ENCODE measurements around the gene MYBPC1. TPM values are rescaled to one million over a fixed set of nuclear protein-coding genes. Genes with fewer than 3 reads are reported as not detected.

MYBPC1 gene
- total RNA-seq, 1 experiment from 2014 or later = not detected

DNA sequence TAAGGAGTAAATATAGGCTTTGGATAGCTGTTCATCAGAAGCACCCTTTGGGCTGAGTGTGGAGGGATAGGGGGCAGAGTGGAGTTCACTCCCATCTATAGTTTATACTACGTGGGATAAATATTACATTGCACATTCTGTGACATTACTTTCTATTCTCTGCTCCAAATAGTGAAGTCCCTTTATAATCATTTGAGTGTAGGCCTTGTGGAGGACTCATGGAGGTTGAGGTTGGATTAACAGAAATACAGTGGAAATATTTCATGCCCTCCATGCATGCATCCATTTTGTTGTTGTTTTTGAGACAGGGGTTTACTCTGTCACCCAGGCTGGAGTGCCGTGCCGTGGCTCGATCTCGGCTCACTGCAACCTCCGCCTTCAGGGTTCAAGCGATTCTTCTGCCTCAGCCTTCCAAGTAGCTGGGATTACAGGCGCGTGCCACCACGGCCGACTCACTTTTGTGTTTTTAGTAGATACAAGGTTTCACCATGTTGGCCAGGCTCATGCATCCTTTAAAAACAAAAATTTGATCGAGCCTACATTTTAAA is 104.1 kb downstream of the MYBPC1 start:
- H3K36me3 ChIP-seq = no peaks in the 10 kb centered on the region; the same call in 1 of the 2 replicates
- H3K27ac ChIP-seq = no peak overlapping the region
- no peaks in the 10 kb centered on the region for H3K27me3 ChIP-seq (replicated peaks)
- peak overlapping the region; percentile 92 for H3K4me3 ChIP-seq
- H3K9me3 ChIP-seq (replicated peaks) = no peaks in the 10 kb centered on the region
- H3K4me1 ChIP-seq (replicated peaks) = no peaks in the 10 kb centered on the region
- no peak for DNase-seq (ENCODE audit: low read depth in 1 of 2, low spot score in 2 of 2)

DNA sequence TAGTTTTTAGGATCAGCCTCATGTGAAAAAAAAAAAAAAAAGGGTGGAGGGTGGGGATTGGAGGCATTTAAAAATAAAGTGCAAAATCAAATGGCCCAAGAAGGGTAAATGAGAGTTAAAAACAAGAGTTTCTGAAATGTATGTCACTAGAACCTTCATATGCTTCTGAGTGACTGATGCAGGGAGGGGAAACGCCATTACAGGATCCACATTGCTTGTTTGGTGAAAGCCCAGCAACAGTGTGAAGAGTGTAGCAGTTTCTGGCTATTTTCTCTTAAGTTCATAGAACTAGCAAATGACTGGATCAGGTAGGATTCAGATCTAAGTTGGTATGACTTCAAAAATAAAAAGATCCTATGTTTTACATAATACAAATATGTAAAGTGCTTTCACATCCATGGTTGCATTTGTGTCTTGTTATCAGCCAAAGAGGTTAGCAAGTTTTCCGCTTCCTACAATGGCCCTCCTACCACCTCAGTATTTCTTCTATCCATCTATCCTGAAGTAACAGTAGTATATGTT is 105.6 kb downstream of the MYBPC1 start:
- Histone ChIP-seq H3K36me3 (no peaks in the 10 kb centered on the region; the same call in 1 of the 2 replicates), H3K4me3 (no peak overlapping the region), H3K27ac (no peak overlapping the region), H3K9me3 (replicated peaks) (no peaks in the 10 kb centered on the region), H3K27me3 (replicated peaks) (no peaks in the 10 kb centered on the region), H3K4me1 (replicated peaks) (no peaks in the 10 kb centered on the region)
- DNase-seq (ENCODE audit: low read depth in 1 of 2, low spot score in 2 of 2) = no peak

DNA sequence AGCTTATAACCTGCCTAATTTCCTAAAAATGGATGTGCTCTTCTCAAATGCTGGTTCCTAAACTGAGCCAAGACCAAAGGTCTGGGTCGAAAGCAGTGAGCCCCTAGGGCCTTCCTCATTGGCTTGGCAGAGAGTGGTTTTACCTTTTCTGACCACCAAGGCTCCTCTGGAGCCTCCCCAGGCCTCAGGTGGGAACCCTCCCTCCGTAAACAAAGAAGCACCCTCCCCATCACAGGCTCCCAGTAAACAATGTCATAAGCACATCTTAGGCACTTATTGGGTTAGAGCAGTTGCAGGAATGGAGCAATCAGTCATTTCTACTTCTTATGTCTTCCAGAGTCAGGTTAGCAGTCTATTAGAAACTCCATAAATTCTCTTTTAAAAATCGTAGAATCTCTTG is 108.7 kb downstream of the MYBPC1 start:
- Histone ChIP-seq H3K4me1 (replicated peaks) (no peaks in the 10 kb centered on the region), H3K4me3 (no peak overlapping the region), H3K27me3 (replicated peaks) (no peaks in the 10 kb centered on the region), H3K36me3 (no peaks in the 10 kb centered on the region), H3K27ac (no peak overlapping the region), H3K9me3 (replicated peaks) (no peaks in the 10 kb centered on the region)
- no peak for DNase-seq (ENCODE audit: low read depth in 1 of 2, low spot score in 2 of 2)

DNA sequence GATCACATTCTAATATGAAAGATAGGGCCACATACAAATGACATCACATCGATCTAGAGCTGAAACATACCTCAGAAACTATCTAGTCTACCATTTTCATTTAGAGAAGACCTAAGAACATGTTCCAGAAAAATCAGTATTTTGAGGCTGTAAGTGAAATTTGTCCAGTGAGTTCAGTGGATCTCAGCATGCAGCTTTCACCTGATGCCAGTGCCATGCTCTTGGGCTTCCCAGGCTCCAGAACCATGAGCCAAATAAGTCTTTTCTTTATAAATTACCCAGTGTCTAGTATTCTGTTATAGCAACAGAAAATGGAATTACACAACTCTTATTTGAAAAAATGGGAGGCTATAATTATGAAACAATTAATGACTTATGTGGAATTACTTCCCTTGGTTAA is 111.6 kb downstream of the MYBPC1 start:
- no peaks in the 10 kb centered on the region for H3K9me3 ChIP-seq (replicated peaks)

DNA sequence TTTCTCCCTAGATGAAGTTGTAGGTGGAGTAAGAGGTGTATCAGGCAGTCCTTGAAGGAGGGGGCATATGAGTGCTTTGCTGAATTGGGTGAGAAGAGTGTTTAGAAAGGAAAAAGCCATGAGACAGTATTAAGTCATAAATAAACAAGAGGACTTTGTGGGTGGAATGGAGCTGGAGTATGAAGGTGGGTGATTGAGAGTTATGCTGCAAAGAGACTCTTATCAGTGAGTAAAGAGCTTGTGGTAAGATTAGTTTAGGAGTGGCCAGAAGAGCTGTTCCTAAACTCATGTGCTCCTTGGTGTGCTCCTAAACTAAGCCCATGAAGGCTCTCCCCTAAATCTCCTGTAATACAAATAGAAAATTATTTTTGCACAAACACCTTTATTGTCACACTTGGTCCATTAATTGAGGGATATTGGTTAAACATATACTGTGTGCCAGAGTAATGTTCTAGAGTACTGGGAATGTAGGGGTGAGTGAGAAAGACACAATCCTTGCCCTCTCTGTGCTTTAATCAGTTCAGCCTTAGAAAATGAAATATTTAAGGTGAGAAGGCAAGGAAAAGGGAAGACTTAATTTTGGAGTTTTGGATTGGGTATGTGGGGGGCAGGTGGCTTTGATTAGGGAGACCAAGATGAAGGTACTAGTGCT is 112.5 kb downstream of the MYBPC1 start:
- Histone ChIP-seq H3K4me1 (replicated peaks) (no peaks in the 10 kb centered on the region), H3K27me3 (replicated peaks) (no peaks in the 10 kb centered on the region), H3K4me3 (no peak overlapping the region), H3K36me3 (no peaks in the 10 kb centered on the region), H3K27ac (no peak overlapping the region), H3K9me3 (replicated peaks) (no peaks in the 10 kb centered on the region)
- DNase-seq (ENCODE audit: low read depth in 1 of 2, low spot score in 2 of 2) = no peak

More for the DNA sequence above, 111.6 kb downstream of the MYBPC1 start:
- no peaks in the 10 kb centered on the region for H3K27me3 ChIP-seq (replicated peaks)
- no peak overlapping the region for H3K4me3 ChIP-seq
- no peaks in the 10 kb centered on the region for H3K36me3 ChIP-seq
- H3K27ac ChIP-seq = no peak overlapping the region
- no peaks in the 10 kb centered on the region for H3K4me1 ChIP-seq (replicated peaks)
- no peak for DNase-seq (ENCODE audit: low read depth in 1 of 2, low spot score in 2 of 2)

DNA sequence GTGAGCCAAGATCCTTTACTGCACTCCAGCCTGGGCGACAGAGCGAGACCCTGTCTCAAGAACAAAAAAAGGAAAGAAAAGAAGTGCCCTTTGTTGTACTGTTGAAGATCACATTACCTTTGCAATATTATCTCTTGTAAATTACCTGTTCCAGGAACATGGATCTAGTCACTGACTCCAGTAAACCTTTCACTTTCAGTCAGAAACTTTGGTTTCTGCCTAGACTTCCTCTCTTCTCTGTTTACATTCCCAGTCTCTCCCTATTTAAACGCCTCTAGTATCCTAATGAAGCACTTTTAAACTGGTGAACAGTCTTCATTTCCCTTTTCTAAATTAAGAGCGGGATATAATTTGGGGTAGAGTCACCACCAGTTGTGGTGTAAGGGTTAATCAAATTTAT is 115.5 kb downstream of the MYBPC1 start:
- H3K4me1 ChIP-seq (replicated peaks) = no peaks in the 10 kb centered on the region

DNA sequence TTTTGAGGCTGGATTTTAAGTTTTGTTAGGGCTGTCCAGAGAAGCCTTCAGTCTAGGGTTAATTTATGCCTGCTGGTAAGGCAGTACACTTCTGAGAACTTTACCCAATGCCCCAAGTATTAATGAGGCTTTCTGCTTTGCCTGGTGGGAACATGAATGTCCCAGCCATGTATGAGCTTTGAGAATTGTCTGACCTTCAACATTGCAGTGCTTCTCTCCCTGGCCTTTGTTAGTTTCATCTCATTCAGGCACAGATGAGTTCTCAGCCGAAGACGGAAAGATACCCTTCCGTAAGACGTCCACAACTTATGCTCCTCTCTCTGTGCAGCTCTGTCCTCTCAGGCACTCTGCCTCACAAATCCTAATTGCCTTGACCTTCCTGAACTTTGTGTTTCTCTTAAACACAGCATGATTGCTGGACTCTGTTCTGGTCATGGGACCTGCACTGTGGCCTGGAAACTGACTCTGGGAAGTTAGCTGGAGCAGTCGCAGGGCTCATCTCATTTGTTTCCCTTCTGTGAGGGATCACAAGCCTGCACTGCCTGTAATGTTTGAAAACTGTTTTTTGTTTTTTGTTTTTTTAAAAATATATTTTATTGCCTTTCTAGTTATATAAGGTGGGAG is 118.4 kb downstream of the MYBPC1 start:
- H3K9me3 ChIP-seq (replicated peaks) = no peaks in the 10 kb centered on the region
- no peak overlapping the region for H3K4me3 ChIP-seq
- no peaks in the 10 kb centered on the region for H3K4me1 ChIP-seq (replicated peaks)
- no peaks in the 10 kb centered on the region for H3K36me3 ChIP-seq
- no peaks in the 10 kb centered on the region for H3K27me3 ChIP-seq (replicated peaks)
- no peak overlapping the region for H3K27ac ChIP-seq
- no peak for DNase-seq (ENCODE audit: low read depth in 1 of 2, low spot score in 2 of 2)

More for the DNA sequence above, 115.5 kb downstream of the MYBPC1 start:
- H3K4me3 ChIP-seq = no peak overlapping the region
- H3K27me3 ChIP-seq (replicated peaks) = no peaks in the 10 kb centered on the region
- H3K36me3 ChIP-seq = no peaks in the 10 kb centered on the region
- H3K9me3 ChIP-seq (replicated peaks) = no peaks in the 10 kb centered on the region
- no peak overlapping the region for H3K27ac ChIP-seq
- DNase-seq (ENCODE audit: low read depth in 1 of 2, low spot score in 2 of 2) = no peak

DNA sequence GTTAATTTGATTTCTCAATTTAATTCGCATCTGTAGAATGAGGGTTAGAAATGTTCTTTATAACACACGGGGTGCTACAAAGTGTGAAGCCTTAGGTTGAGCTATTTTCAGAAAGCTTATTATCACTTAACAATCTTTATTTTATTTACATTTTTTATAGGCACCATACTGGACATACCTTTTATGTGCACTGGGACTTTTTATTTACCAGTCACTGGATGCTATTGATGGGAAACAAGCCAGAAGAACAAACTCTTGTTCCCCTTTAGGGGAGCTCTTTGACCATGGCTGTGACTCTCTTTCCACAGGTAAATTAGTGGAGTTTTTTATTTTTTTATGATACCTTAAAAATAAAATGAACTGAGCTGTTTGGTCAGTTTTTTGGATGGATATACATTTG is 119.2 kb downstream of the MYBPC1 start:
- no peak for DNase-seq (ENCODE audit: low read depth in 1 of 2, low spot score in 2 of 2)
- H3K4me3 ChIP-seq = no peak overlapping the region
- H3K27ac ChIP-seq = no peak overlapping the region
- H3K9me3 ChIP-seq (replicated peaks) = no peaks in the 10 kb centered on the region
- no peaks in the 10 kb centered on the region for H3K36me3 ChIP-seq
- no peaks in the 10 kb centered on the region for H3K27me3 ChIP-seq (replicated peaks)
- no peaks in the 10 kb centered on the region for H3K4me1 ChIP-seq (replicated peaks)

DNA sequence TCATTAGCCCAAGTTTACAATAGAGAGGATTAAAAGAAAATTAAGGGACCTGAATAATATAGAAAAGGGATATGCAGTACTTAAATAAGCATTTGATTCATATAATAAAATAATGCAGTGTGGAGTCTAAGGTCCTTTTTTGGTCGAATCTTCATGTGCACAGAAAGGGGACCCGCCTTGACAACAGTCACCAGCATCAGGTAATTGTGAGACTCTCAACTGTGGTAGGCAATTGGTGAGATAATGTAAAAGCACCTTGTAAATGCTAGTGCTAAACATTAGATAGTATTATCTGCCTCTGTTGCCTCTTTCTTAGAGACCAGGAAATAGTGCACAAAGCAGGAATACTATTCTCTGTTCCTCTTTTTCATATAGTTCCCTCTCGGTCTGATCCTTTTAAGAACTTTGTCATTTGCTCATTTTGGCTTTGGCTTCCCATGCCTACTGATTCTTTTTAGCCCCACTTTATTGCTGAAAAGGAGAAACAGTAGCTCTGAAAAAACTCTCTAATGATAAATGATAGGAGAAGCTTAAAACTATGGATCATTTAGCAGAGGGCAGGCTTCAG is 120.2 kb downstream of the MYBPC1 start:
- Histone ChIP-seq H3K9me3 (replicated peaks) (no peaks in the 10 kb centered on the region), H3K36me3 (no peaks in the 10 kb centered on the region), H3K27ac (no peak overlapping the region), H3K27me3 (replicated peaks) (no peaks in the 10 kb centered on the region), H3K4me1 (replicated peaks) (no peaks in the 10 kb centered on the region), H3K4me3 (no peak overlapping the region)
- no peak for DNase-seq (ENCODE audit: low read depth in 1 of 2, low spot score in 2 of 2)

DNA sequence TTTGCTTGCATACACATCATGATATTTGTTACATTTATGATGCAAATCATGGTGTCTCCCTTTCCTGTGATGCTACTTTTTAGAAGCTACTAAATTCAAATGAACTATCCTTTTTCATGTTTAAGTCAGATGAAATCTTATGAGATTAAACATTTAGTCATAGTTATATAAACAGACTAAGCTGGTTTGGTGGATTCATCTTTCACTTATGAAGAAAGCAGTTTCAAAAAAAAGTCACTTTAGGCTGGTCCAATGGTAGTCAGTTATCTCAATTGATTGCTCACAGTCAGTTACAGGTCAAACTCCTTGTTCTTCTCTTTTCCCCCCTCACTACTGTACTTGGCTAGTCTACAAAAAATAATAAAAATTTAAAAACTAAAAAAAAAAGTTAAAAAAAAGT is 124.8 kb downstream of the MYBPC1 start:
- Histone ChIP-seq H3K4me1 (replicated peaks) (no peaks in the 10 kb centered on the region), H3K4me3 (no peak overlapping the region), H3K9me3 (replicated peaks) (no peaks in the 10 kb centered on the region), H3K27ac (no peak overlapping the region), H3K36me3 (no peaks in the 10 kb centered on the region), H3K27me3 (replicated peaks) (no peaks in the 10 kb centered on the region)
- no peak for DNase-seq (ENCODE audit: low read depth in 1 of 2, low spot score in 2 of 2)

DNA sequence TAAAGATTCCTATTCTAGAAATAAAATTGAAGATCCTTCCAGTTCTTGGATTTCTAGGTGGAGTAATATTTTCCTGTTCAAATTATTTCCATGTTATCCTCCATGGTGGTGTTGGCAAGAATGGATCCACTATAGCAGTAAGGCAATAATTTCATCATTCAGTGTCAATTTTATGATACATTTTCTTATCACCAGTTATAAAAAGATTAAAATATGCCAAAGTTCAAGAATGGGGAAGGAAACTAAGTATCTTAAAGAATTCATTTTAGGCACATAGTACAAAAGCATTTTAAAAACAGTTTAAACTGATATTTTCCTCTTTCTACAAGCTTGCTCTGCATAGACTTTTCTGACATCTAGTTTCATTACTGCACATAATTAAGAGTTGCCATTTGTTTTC is 125.3 kb downstream of the MYBPC1 start:
- no peak overlapping the region for H3K27ac ChIP-seq
- no peak for DNase-seq (ENCODE audit: low read depth in 1 of 2, low spot score in 2 of 2)
- no peaks in the 10 kb centered on the region for H3K4me1 ChIP-seq (replicated peaks)
- no peaks in the 10 kb centered on the region for H3K9me3 ChIP-seq (replicated peaks)
- no peaks in the 10 kb centered on the region for H3K36me3 ChIP-seq
- no peaks in the 10 kb centered on the region for H3K27me3 ChIP-seq (replicated peaks)
- H3K4me3 ChIP-seq = no peak overlapping the region

DNA sequence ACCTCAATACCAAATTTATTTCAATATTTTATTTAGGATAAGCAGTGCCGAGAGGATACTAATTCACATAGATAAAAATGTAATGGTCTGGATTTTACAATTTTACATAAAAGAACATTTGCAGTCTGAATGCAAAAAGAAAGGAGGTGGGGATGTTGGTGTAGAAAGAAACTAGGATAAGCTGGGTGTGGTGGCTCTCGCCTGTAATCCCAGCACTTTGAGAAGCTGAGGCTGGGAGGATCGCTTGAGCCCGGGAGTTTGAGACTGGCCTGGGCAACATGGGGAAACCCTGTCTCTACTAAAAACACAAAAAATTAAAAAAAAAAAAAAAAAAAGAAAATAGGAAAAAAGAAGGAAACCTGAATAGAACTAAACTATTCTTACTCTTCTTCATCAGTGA is 127.6 kb downstream of the MYBPC1 start:
- H3K36me3 ChIP-seq = no peaks in the 10 kb centered on the region
- no peak for DNase-seq (ENCODE audit: low read depth in 1 of 2, low spot score in 2 of 2)
- H3K4me1 ChIP-seq (replicated peaks) = no peaks in the 10 kb centered on the region
- H3K9me3 ChIP-seq (replicated peaks) = no peaks in the 10 kb centered on the region
- no peak overlapping the region for H3K4me3 ChIP-seq
- no peaks in the 10 kb centered on the region for H3K27me3 ChIP-seq (replicated peaks)
- H3K27ac ChIP-seq = no peak overlapping the region

DNA sequence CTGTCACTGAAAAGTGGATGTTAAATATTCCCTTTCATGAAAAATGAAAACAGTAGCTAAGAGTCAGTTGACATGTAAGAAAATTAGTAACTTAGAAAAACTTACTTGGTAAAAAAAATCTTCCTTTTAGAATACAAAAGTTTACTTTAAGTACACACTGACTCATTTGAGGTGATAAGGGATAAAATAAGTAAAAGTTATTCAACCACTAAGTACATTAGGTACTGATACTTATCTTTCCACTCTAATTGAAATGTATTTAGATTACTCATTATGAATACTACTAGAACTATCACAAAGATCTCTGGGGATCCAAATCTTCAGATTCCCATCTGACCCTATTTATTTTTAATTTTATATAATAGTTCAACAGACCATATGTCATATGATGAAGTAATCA is 132.3 kb downstream of the MYBPC1 start:
- Histone ChIP-seq H3K27me3 (replicated peaks) (no peaks in the 10 kb centered on the region), H3K4me1 (replicated peaks) (no peaks in the 10 kb centered on the region), H3K4me3 (no peak overlapping the region), H3K36me3 (no peaks in the 10 kb centered on the region), H3K27ac (no peak overlapping the region), H3K9me3 (replicated peaks) (no peaks in the 10 kb centered on the region)
- DNase-seq (ENCODE audit: low read depth in 1 of 2, low spot score in 2 of 2) = no peak

DNA sequence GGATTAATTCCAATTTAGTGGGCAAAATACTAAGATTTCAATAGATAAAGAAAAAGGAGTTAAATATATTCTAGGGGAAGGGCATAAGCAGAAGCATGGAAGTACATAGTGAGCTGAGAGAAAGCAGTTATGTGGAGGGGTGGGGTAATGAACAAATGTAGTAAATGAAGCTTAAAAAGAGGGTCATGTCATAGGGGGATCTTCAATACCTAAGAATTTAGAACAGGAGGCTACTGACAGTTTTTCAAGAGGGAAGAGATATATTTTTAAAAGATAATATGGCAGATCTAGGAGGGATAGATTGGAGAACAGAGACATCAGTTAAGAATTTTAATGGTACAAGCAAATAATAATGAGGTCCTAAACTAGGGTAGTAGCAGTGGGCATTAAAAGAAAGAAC is 135.1 kb downstream of the MYBPC1 start:
- DNase-seq (ENCODE audit: low read depth in 1 of 2, low spot score in 2 of 2) = no peak
- H3K27ac ChIP-seq = no peak overlapping the region
- H3K4me3 ChIP-seq = no peak overlapping the region
- no peaks in the 10 kb centered on the region for H3K36me3 ChIP-seq
- H3K9me3 ChIP-seq (replicated peaks) = no peaks in the 10 kb centered on the region
- no peaks in the 10 kb centered on the region for H3K27me3 ChIP-seq (replicated peaks)
- H3K4me1 ChIP-seq (replicated peaks) = no peaks in the 10 kb centered on the region
